ENCODE measurements around the gene SPATS1. TPM values are rescaled to one million over a fixed set of nuclear protein-coding genes. Genes with fewer than 3 reads are reported as not detected.
"Not testable (repeated sequence)": the region's sequence is repeated elsewhere in the genome, so short reads cannot be mapped to it uniquely, and the experiment has no call there.

Gene SPATS1
- polyA plus RNA-seq, 3 donors, result not detected

GRCh38 chr6:44311767-44312166 is 30.7 kb upstream of the SPATS1 start:
- peaks cover 37 to 48% of the 10 kb centered on the region in 2 donors for H3K36me3 ChIP-seq (replicated peaks in 1 of 2; ENCODE audit: control insufficient read depth in 1 of 2, insufficient read depth in 2 of 2, low read length in 2 of 2)
- no peak overlapping the region for H3K4me3 Mint-ChIP-seq
- DNase-seq, result no peak
- peaks cover 14% of the 10 kb centered on the region for H3K79me2 ChIP-seq (ENCODE audit: insufficient read depth, low read length)
- H3K4me1 ChIP-seq (ENCODE audit: control insufficient read depth in 1 of 2, insufficient read depth in 2 of 2, low read length in 2 of 2), result peaks cover 12 to 15% of the 10 kb centered on the region in 2 donors
- WGBS (ENCODE audit: insufficient coverage), result 100% methylated on average over 3 of the region's 3 CpGs
- no peak overlapping the region for H2AFZ ChIP-seq (ENCODE audit: insufficient read depth, low read depth, low read length, poor library complexity, severe bottlenecking)
- peaks cover 25% of the 10 kb centered on the region for H3K4me1 Mint-ChIP-seq
- H3K9me3 ChIP-seq (replicated peaks in 1 of 2; ENCODE audit: control insufficient read depth in 1 of 2, insufficient read depth in 1 of 2, low read length in 2 of 2), result no peaks in the 10 kb centered on the region
- H3K27ac Mint-ChIP-seq, result peak overlapping the region in 4 of 7 donors; percentile 12 to 88 (median 18)
- peaks cover 0 to 3% (median 0%) of the 10 kb centered on the region in 7 donors for H3K9me3 Mint-ChIP-seq
- H3K36me3 Mint-ChIP-seq, result peaks cover 44 to 45% of the 10 kb centered on the region in 2 donors
- no peak overlapping the region for H3K4me3 ChIP-seq (replicated peaks in 1 of 3; ENCODE audit: low read depth in 2 of 3, low read length in 3 of 3)
- H3K9ac ChIP-seq (ENCODE audit: insufficient read depth, low read length, poor library complexity, severe bottlenecking), result no peak overlapping the region
- H4K20me1 ChIP-seq (ENCODE audit: insufficient read depth, low read length), result no peaks in the 10 kb centered on the region
- no peak for TF ChIP-seq CTCF (IDR thresholded peaks at IDR 0.05)
- intact Hi-C loops (cut with micrococcal nuclease), result loop anchor here (5.0 kb wide), 1 partner anchor 44 kb away; the partner anchor contains the start of gene NFKBIE (in 2 of the 2)
- peak overlapping the region in 1 of 2 donors; percentile 28 for H3K27ac ChIP-seq (ENCODE audit: low read depth in 1 of 2, low read length in 2 of 2)
- H3K4me2 ChIP-seq (replicated peaks; ENCODE audit: extremely low read depth, low read length, poor library complexity, severe bottlenecking), result no peak overlapping the region
- peaks cover 0 to 2% of the 10 kb centered on the region in 2 donors for H3K27me3 ChIP-seq (ENCODE audit: control insufficient read depth in 2 of 2, insufficient read depth in 2 of 2, low read length in 2 of 2)
- H3K27me3 Mint-ChIP-seq (ENCODE audit: low read depth in 3 of 3), result peaks cover 0 to 4% (median 0%) of the 10 kb centered on the region in 3 donors

- no peaks in the 10 kb centered on the region for H3K9me3 ChIP-seq (replicated peaks in 1 of 2; ENCODE audit: control insufficient read depth in 1 of 2, insufficient read depth in 1 of 2, low read length in 2 of 2)
- peak within 1 kb of the TSS; percentile 81 for H3K9ac ChIP-seq (ENCODE audit: insufficient read depth, low read length, poor library complexity, severe bottlenecking)
- peaks cover 12 to 15% of the 10 kb centered on the region in 2 donors for H3K4me1 ChIP-seq (ENCODE audit: control insufficient read depth in 1 of 2, insufficient read depth in 2 of 2, low read length in 2 of 2)
- H3K9me3 Mint-ChIP-seq, result peaks cover 0 to 3% (median 0%) of the 10 kb centered on the region in 7 donors
- no peaks in the 10 kb centered on the region for H4K20me1 ChIP-seq (ENCODE audit: insufficient read depth, low read length)
- peaks cover 0 to 9% (median 3%) of the 10 kb centered on the region in 3 donors for H3K27me3 Mint-ChIP-seq (ENCODE audit: low read depth in 3 of 3)
- H3K79me2 ChIP-seq (ENCODE audit: insufficient read depth, low read length), result peaks cover 14% of the 10 kb centered on the region
- H3K4me1 Mint-ChIP-seq, result peaks cover 25% of the 10 kb centered on the region
- peak within 1 kb of the TSS; percentile 93 to 97 for H3K4me3 Mint-ChIP-seq
- peak within 1 kb of the TSS in 1 of 2 donors; percentile 84 for H3K27ac ChIP-seq (ENCODE audit: low read depth in 1 of 2, low read length in 2 of 2)
- H3K4me3 ChIP-seq (replicated peaks in 1 of 3; ENCODE audit: low read depth in 2 of 3, low read length in 3 of 3), result peak within 1 kb of the TSS; percentile 50 to 86 (median 83)
- peaks cover 0 to 2% of the 10 kb centered on the region in 2 donors for H3K27me3 ChIP-seq (ENCODE audit: control insufficient read depth in 2 of 2, insufficient read depth in 2 of 2, low read length in 2 of 2)
- H3K36me3 Mint-ChIP-seq, result peaks cover 31 to 32% of the 10 kb centered on the region in 2 donors
- 3% methylated on average over 51 of the region's 52 CpGs for WGBS (ENCODE audit: insufficient coverage)
- peaks cover 25 to 35% of the 10 kb centered on the region in 2 donors for H3K36me3 ChIP-seq (replicated peaks in 1 of 2; ENCODE audit: control insufficient read depth in 1 of 2, insufficient read depth in 2 of 2, low read length in 2 of 2)
- H2AFZ ChIP-seq (ENCODE audit: insufficient read depth, low read depth, low read length, poor library complexity, severe bottlenecking), result peak within 1 kb of the TSS; percentile 96
- intact Hi-C loops (cut with micrococcal nuclease), result loop anchor here (5.0 kb wide), 1 partner anchor 46 kb away; the partner anchor contains the start of gene NFKBIE (in 2 of the 2)
- TF ChIP-seq CTCF (IDR thresholded peaks at IDR 0.05), result peak; percentile 99
- peak within 1 kb of the TSS; percentile 87 to 95 (median 88) for H3K27ac Mint-ChIP-seq
- DNase-seq, result peak; percentile 84 to 86 (median 85)
- H3K4me2 ChIP-seq (replicated peaks; ENCODE audit: extremely low read depth, low read length, poor library complexity, severe bottlenecking), result peak within 1 kb of the TSS; percentile 75
These were observed 29.3 kb upstream of the SPATS1 start, which contains the start of gene AARS2 for GRCh38 chr6:44312901-44313788. AARS2 (minus strand) TSS chr6:44313347; CDS start chr6:44313323, 24 bp downstream.

- H3K36me3 Mint-ChIP-seq, result peaks cover 17 to 19% of the 10 kb centered on the region in 2 donors
- not testable (repeated sequence) for H3K9me3 ChIP-seq (replicated peaks in 1 of 2; ENCODE audit: control insufficient read depth in 1 of 2, insufficient read depth in 1 of 2, low read length in 2 of 2); H3K27ac Mint-ChIP-seq; H4K20me1 ChIP-seq (ENCODE audit: insufficient read depth, low read length); H3K4me3 Mint-ChIP-seq; H3K4me2 ChIP-seq (replicated peaks; ENCODE audit: extremely low read depth, low read length, poor library complexity, severe bottlenecking); H3K27ac ChIP-seq (ENCODE audit: low read depth in 1 of 2, low read length in 2 of 2); H3K9ac ChIP-seq (ENCODE audit: insufficient read depth, low read length, poor library complexity, severe bottlenecking); H3K4me3 ChIP-seq (replicated peaks in 1 of 3; ENCODE audit: low read depth in 2 of 3, low read length in 3 of 3); H3K9me3 Mint-ChIP-seq; H3K27me3 ChIP-seq (ENCODE audit: control insufficient read depth in 2 of 2, insufficient read depth in 2 of 2, low read length in 2 of 2); DNase-seq; H2AFZ ChIP-seq (ENCODE audit: insufficient read depth, low read depth, low read length, poor library complexity, severe bottlenecking)
- Histone ChIP-seq H3K79me2 (ENCODE audit: insufficient read depth, low read length) (peaks cover 14% of the 10 kb centered on the region), H3K4me1 (ENCODE audit: control insufficient read depth in 1 of 2, insufficient read depth in 2 of 2, low read length in 2 of 2) (peaks cover 12 to 15% of the 10 kb centered on the region in 2 donors), H3K36me3 (replicated peaks in 1 of 2; ENCODE audit: control insufficient read depth in 1 of 2, insufficient read depth in 2 of 2, low read length in 2 of 2) (peaks cover 17 to 21% of the 10 kb centered on the region in 2 donors)
- H3K27me3 Mint-ChIP-seq (ENCODE audit: low read depth in 3 of 3), result peaks cover 4 to 17% (median 12%) of the 10 kb centered on the region in 3 donors
- intact Hi-C loops (cut with micrococcal nuclease), result loop anchor here (5.0 kb wide), 1 partner anchor 47 kb away; the partner anchor contains the start of gene NFKBIE (in 2 of the 2)
- 100% methylated on average over 2 of the region's 8 CpGs for WGBS (ENCODE audit: insufficient coverage)
- H3K4me1 Mint-ChIP-seq, result peaks cover 25% of the 10 kb centered on the region
These were observed 27.8 kb upstream of the SPATS1 start for GRCh38 chr6:44314657-44315056.

Data from CD14-positive monocyte (primary cell).